Gastrocnemius medialis (tissue), 4 donors: Measurements from ENCODE around the gene IRF3. TPM values are rescaled to one million over a fixed set of nuclear protein-coding genes. Genes with fewer than 3 reads are reported as not detected.
A peak's percentile ranks its signal among the peaks of the same experiment; 100 is the strongest.
"Not testable (repeated sequence)": the region's sequence is repeated elsewhere in the genome, so short reads cannot be mapped to it uniquely, and the experiment has no call there.

Source experiments
- ATAC-seq, 2 donors: fragments of 150-250 bp; one replicate each; pipeline ENCODE4 v1.9.1; 2016
- DNase-seq, 2 donors: peaks; one replicate each; pipeline ENCODE4 v3.0.0-alpha.2; 2019
- H3K27ac ChIP-seq, 4 donors: fragments of 200-600 bp; sonication (generic); 1 replicate in 1 of 4; 2 replicates in 3 of 4; pipeline ENCODE4 v1.5.1; 2016 to 2018; ENCODE audit warnings: mild to moderate bottlenecking in 2 of 4, moderate library complexity in 1 of 4
- H3K27me3 ChIP-seq, 3 donors: fragments of 200-600 bp; sonication (generic) in 2 of 3; 1 replicate in 1 of 3; 2 replicates in 2 of 3; pipeline versions ENCODE4 v1.5.1 to v1.6.0; 2016 to 2019; ENCODE audit warnings: mild to moderate bottlenecking in 1 of 3, moderate library complexity in 1 of 3
- H3K36me3 ChIP-seq, 2 donors: fragments of 200-600 bp; sonication (generic) in 1 of 2; one replicate each; pipeline ENCODE4 v1.5.1; 2017 to 2018
- H3K4me1 ChIP-seq, 2 donors: fragments of 200-600 bp; sonication (generic) in 1 of 2; one replicate each; pipeline ENCODE4 v1.5.1; 2016 to 2017; ENCODE audit warnings: mild to moderate bottlenecking in 2 of 2
- H3K4me3 ChIP-seq, 4 donors: fragments of 200-600 bp; sonication (generic) in 3 of 4; 1 replicate in 1 of 4; 2 replicates in 3 of 4; pipeline ENCODE4 v1.5.1; 2016 to 2019; ENCODE audit warnings: mild to moderate bottlenecking in 2 of 4
- H3K9me3 ChIP-seq, 3 donors: fragments of 200-600 bp; sonication (generic) in 2 of 3; 1 replicate in 1 of 3; 2 replicates in 2 of 3; pipeline ENCODE4 v1.5.1; 2016 to 2019
- POLR2A ChIP-seq, 2 donors: fragments of 450-650 bp; IDR thresholded peaks; one replicate each; pipeline ENCODE4 v1.6.1; 2017; ENCODE audit warnings: antibody characterized with exemption in 2 of 2, mild to moderate bottlenecking in 2 of 2, moderate library complexity in 2 of 2
- in situ Hi-C, 4 donors: fragments of 200-750 bp; cut with MboI; loops; one replicate each; pipeline versions ENCODE4 v1.15.0 to v1.8.0; 2017; ENCODE audit warnings: low sequenced_read_pairs in 4 of 4
- intact Hi-C: fragments of 100-400 bp; cut with DNase I; formaldehyde crosslinking; loops from one replicate; pipeline ENCODE4 v1.15.1; 2023; ENCODE audit warnings: low total_unique reads
- total RNA-seq, 4 donors: library from RNA; depleted of rRNA; stranded (reverse); fragments of >200 nt; gene quantifications; one replicate each; pipeline versions ENCODE4 v1.1.0 to v1.2.3, GENCODE V29; 2016
- TF ChIP-seq, protein P1 (sequence below), 5 experiments: fragments of 450-650 bp in 3 of 5; fragments of 200-600 bp in 2 of 5; sonication (generic) in 2 of 5; IDR thresholded peaks in 4 of 5; conservative IDR thresholded peaks in 1 of 5; 1 replicate in 4 of 5; 2 replicates in 1 of 5; pipeline ENCODE4 v1.5.1; 2016 to 2019; ENCODE audit warnings: antibody characterized with exemption in 5 of 5, mild to moderate bottlenecking in 3 of 5, moderate library complexity in 3 of 5

The IRF3 gene
- total RNA-seq, 4 donors from 2014 or later: 11.0 to 18.6 (median 13.7) TPM

DNA sequence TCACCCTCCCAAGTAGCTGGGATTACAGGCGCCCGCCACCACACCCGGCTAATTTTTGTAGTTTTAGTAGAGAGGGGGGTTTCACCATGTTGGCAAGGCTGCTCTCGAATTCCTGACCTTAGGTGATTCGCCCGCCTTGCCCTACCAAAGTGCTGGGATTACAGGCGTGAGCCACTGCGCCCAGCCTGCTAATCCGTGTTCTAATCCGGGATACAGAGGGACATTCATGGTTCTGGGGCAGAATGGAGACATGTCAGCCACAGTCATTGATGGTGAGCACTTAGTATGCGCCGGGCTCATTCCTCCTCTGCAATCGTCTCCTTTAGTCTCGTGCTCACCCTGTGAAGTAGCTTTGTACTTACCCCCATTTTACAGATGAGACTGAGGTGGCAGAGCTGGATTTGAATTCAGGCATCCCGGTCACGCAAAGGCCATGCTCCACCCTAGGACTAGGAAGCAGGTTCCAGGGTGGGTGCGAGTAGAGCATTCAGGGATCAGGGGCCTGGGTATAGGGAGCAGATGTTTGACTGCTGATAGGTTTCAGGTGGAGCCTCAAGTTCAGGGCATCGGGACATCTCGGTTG lies 34.0 kb downstream of the IRF3 start:
- no peak overlapping the region for H3K27ac ChIP-seq
- in situ Hi-C loops: no loop called here
- ATAC-seq (no peak), DNase-seq (no peak)
- no peaks in the 10 kb centered on the region for H3K27me3 ChIP-seq
- H3K36me3 ChIP-seq: peaks cover 0 to 5% of the 10 kb centered on the region in 2 donors
- H3K9me3 ChIP-seq: no peaks in the 10 kb centered on the region
- H3K4me1 ChIP-seq: peaks cover 3 to 7% of the 10 kb centered on the region in 2 donors
- intact Hi-C loops: no loop called here
- H3K4me3 ChIP-seq: no peak overlapping the region
- TF ChIP-seq POLR2A (IDR thresholded peaks at IDR 0.05): no peak
- TF ChIP-seq, protein P1, sequence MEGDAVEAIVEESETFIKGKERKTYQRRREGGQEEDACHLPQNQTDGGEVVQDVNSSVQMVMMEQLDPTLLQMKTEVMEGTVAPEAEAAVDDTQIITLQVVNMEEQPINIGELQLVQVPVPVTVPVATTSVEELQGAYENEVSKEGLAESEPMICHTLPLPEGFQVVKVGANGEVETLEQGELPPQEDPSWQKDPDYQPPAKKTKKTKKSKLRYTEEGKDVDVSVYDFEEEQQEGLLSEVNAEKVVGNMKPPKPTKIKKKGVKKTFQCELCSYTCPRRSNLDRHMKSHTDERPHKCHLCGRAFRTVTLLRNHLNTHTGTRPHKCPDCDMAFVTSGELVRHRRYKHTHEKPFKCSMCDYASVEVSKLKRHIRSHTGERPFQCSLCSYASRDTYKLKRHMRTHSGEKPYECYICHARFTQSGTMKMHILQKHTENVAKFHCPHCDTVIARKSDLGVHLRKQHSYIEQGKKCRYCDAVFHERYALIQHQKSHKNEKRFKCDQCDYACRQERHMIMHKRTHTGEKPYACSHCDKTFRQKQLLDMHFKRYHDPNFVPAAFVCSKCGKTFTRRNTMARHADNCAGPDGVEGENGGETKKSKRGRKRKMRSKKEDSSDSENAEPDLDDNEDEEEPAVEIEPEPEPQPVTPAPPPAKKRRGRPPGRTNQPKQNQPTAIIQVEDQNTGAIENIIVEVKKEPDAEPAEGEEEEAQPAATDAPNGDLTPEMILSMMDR (IDR thresholded peaks at IDR 0.05 in 4 of 5, conservative IDR thresholded peaks at IDR 0.05 in 1 of 5): no peak

DNA sequence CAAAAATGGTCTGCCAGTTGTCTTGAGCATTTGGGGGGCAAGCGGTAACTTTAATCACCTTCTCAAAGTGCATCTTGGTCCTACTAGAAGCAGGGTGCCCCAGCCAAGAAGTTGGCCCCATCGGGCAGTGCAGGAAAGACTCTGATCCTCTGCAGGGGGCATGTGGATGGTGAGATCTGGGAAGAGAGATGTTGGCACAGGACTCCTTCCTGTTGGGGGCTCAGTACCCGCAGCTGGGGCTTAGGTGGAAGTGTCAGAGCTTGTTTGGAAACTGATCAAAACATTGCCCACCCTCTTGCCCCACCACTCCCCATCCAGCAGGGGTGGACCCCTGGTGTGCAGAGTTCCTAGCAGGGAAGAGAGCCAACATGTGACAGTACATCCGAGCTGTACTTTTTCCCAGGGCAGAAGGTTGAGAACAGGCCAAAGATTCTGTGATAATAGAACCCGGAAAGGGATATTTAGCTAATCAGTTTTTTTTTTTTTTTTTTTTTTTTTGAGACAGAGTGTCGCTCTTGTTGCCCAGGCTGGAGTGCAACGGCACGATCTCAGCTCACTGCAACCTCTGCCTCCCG lies 34.6 kb downstream of the IRF3 start:
- H3K27ac ChIP-seq: peak overlapping the region in 1 of 4 donors; percentile 13

DNA sequence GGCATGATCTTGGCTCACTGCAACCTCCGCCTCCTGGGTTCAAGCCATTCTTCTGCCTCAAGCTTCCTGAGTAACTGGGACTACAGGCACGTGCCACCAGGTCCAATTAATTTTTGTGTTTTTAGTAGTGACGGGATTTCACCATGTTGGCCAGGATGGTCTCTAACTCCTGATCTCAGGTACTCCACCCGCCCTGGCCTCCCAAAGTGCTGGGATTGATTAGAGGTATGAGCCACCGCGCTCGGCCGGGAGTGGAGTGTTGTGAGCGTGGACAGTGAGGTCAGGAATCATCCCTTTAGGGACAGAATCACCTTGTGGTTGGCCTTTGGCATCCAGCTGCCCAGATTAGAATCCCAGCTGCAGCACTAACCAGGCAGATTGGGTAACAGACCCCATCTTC lies 36.0 kb downstream of the IRF3 start:
- Histone ChIP-seq H3K4me1 (peaks cover 3 to 7% of the 10 kb centered on the region in 2 donors), H3K27ac (no peak overlapping the region), H3K4me3 (no peak overlapping the region), H3K27me3 (no peaks in the 10 kb centered on the region), H3K9me3 (no peaks in the 10 kb centered on the region), H3K36me3 (peaks cover 0 to 8% of the 10 kb centered on the region in 2 donors)
- DNase-seq: no peak
- intact Hi-C loops (no loop called here), in situ Hi-C loops (no loop called here)
- TF ChIP-seq, protein P1 (IDR thresholded peaks at IDR 0.05 in 4 of 5, conservative IDR thresholded peaks at IDR 0.05 in 1 of 5): no peak
- no peak for TF ChIP-seq POLR2A (IDR thresholded peaks at IDR 0.05)
- ATAC-seq: no peak

More for the DNA sequence above, 34.6 kb downstream of the IRF3 start:
- ATAC-seq (no peak), DNase-seq (no peak)
- Histone ChIP-seq H3K36me3 (peaks cover 0 to 9% of the 10 kb centered on the region in 2 donors), H3K4me1 (peaks cover 3 to 7% of the 10 kb centered on the region in 2 donors), H3K4me3 (no peak overlapping the region), H3K9me3 (no peaks in the 10 kb centered on the region), H3K27me3 (no peaks in the 10 kb centered on the region)
- no peak for TF ChIP-seq POLR2A (IDR thresholded peaks at IDR 0.05)
- in situ Hi-C loops: no loop called here
- intact Hi-C loops: no loop called here

DNA sequence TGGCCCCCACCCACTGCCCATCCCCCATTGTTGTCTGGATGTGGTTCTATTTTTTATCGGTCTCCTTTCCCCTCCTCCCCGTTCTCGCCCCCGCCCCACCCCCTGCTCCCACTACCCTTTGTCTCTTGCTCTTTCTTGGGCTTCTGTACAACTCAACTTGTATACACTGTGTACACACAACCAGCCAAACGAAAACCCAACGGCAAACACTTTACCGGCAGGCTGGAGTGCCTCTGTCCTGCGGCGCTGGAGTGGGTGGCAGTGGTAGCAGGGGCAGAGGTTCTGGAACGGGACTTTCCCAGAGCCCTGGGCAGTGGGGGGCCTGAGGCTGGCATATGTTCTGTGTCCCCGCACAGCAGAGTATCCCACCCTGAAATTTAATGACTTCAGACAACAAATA lies 39.4 kb downstream of the IRF3 start:
- in situ Hi-C loops: no loop called here
- Histone ChIP-seq H3K27ac (no peak overlapping the region), H3K9me3 (no peaks in the 10 kb centered on the region), H3K4me3 (no peak overlapping the region), H3K27me3 (no peaks in the 10 kb centered on the region), H3K4me1 (peaks cover 3 to 7% of the 10 kb centered on the region in 2 donors), H3K36me3 (peaks cover 0 to 17% of the 10 kb centered on the region in 2 donors)
- TF ChIP-seq POLR2A (IDR thresholded peaks at IDR 0.05): no peak
- TF ChIP-seq, protein P1 (IDR thresholded peaks at IDR 0.05 in 4 of 5, conservative IDR thresholded peaks at IDR 0.05 in 1 of 5): no peak
- intact Hi-C loops: no loop called here
- no peak for ATAC-seq
- DNase-seq: no peak

DNA sequence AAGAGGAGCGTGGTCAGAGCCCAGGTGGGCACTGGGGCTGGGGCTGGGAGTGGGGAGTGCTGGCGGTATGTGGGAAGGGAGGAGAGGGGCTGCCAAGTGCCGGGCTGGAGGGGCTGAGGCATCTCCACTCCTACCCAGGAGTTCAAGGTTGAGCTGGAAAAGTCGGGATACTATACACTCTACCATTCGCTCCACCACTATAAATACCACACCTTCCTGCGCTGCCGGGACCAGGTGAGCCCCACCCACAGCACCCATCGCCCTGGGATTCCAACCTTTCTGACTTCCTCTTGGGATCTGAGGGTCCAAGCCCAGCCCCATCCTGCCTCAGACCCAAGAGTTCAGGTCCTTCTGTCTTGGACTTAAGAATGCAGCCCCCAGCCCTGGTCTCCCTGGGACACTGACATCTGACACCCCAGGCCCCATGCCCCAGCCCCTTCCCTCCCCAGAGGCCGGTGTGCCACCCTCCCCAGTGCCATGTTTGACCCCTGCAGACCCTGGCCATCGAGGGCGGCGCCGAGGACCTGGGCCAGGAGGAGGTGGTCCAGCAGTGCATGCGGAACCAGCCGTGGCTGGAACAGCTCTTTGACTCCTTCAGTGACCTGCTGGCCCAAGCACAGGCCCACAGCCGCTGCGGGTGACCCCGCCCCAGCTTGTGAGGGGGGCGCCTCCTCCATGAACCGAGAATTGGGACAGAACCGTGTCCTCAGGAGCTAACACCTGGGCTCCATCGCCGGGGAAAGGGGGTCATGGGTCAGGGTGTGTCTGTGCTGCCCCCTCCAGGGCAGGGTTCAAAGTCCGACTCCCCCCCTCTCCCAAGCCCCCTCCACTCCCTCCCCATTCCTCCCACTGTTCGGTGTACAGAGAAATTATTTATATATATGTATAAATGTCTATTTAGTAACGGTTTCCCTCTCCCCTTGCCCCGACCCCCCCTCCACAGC lies 40.4 kb downstream of the IRF3 start:
- ATAC-seq (no peak), DNase-seq (no peak)
- no peaks in the 10 kb centered on the region for H3K27me3 ChIP-seq
- H3K4me3 ChIP-seq: no peak overlapping the region
- no peaks in the 10 kb centered on the region for H3K9me3 ChIP-seq
- intact Hi-C loops (no loop called here), in situ Hi-C loops (no loop called here)
- no peak overlapping the region for H3K27ac ChIP-seq
- TF ChIP-seq, protein P1 (IDR thresholded peaks at IDR 0.05 in 4 of 5, conservative IDR thresholded peaks at IDR 0.05 in 1 of 5): no peak
- no peak for TF ChIP-seq POLR2A (IDR thresholded peaks at IDR 0.05)
- H3K36me3 ChIP-seq: peaks cover 0 to 18% of the 10 kb centered on the region in 2 donors
- no peaks in the 10 kb centered on the region for H3K4me1 ChIP-seq

DNA sequence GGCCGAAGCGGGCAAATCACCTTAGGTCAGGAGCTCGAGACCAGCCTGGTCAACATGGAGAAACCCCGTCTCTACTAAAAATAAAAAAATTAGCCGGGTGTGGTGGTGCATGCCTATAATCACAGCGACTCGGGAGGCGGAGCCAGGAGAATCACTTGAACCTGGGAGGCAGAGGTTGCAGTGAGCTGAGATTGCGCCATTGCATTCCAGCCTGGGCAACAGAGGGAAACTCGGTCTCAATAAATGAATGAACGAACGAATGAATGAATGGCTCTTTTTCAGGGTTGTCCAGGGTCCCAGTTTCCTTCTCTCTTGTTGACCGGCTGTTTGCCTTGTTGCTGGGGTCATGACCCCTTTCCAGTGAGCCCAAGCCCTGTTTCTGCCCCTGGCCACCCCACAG lies 47.8 kb downstream of the IRF3 start:
- in situ Hi-C loops, H3K4me1 ChIP-seq, H3K4me3 ChIP-seq, H3K27ac ChIP-seq, H3K27me3 ChIP-seq, H3K9me3 ChIP-seq, DNase-seq, ATAC-seq, intact Hi-C loops: not testable (repeated sequence)
- peaks cover 0 to 38% of the 10 kb centered on the region in 2 donors for H3K36me3 ChIP-seq
